Measurements from ENCODE around the gene HIGD1C. TPM values are rescaled to one million over a fixed set of nuclear protein-coding genes. Genes with fewer than 3 reads are reported as not detected.

Gene HIGD1C
- total and polyA plus RNA-seq, 2 experiments from 2014 or later: not detected

- no peak for TF ChIP-seq REST (IDR thresholded peaks at IDR 0.05; ENCODE audit: unreplicated experiment)
- TF ChIP-seq, protein P1, sequence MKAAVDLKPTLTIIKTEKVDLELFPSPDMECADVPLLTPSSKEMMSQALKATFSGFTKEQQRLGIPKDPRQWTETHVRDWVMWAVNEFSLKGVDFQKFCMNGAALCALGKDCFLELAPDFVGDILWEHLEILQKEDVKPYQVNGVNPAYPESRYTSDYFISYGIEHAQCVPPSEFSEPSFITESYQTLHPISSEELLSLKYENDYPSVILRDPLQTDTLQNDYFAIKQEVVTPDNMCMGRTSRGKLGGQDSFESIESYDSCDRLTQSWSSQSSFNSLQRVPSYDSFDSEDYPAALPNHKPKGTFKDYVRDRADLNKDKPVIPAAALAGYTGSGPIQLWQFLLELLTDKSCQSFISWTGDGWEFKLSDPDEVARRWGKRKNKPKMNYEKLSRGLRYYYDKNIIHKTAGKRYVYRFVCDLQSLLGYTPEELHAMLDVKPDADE (IDR thresholded peaks at IDR 0.05): no peak
- no peak for TF ChIP-seq POLR2AphosphoS5 (IDR thresholded peaks at IDR 0.05; ENCODE audit: low read depth)
- TF ChIP-seq CREB1 (CRISPR knock-in tag; IDR thresholded peaks at IDR 0.05; ENCODE audit: low read depth): no peak
- no peak for TF ChIP-seq NANOG (IDR thresholded peaks at IDR 0.05; ENCODE audit: borderline replicate concordance)
- no peak for TF ChIP-seq ZNF331 (CRISPR knock-in tag; IDR thresholded peaks at IDR 0.05; ENCODE audit: low read depth)
- TF ChIP-seq EZH2phosphoT487 (IDR thresholded peaks at IDR 0.05; ENCODE audit: unreplicated experiment): no peak
These were observed 28.8 kb upstream of the HIGD1C start (continued) for GRCh38 chr12:50923361-50924130.

GRCh38 chr12:50924131-50924438, 28.3 kb upstream of the HIGD1C start:
- Histone ChIP-seq H3K27me3 (ENCODE audit: insufficient read depth) (no peaks in the 10 kb centered on the region), H3F3A (replicated peaks; ENCODE audit: low read depth) (0 out of 2 replicates have a peak, but pooled peaks cover 16% of the 10 kb centered on the region), H3K79me2 (replicated peaks; ENCODE audit: insufficient read depth) (peaks cover 40% of the 10 kb centered on the region), H3K4me1 (ENCODE audit: insufficient read depth) (peaks cover 57% of the 10 kb centered on the region), H3K4me2 (peak overlapping the region; percentile 91), H3K4me3 (peak overlapping the region; percentile 63), H2AFZ (no peak overlapping the region), H3K9me2 (ENCODE audit: insufficient read depth) (no peaks in the 10 kb centered on the region), H4K20me1 (replicated peaks; ENCODE audit: insufficient read depth) (no peaks in the 10 kb centered on the region), H3K36me3 (ENCODE audit: insufficient read depth) (no peaks in the 10 kb centered on the region), H3K27ac (ENCODE audit: low read depth) (peak overlapping the region; percentile 91)
- no peaks in the 10 kb centered on the region for H3K9me3 Mint-ChIP-seq
- H3K4me3 Mint-ChIP-seq: peak overlapping the region; percentile 82
- H3K27ac Mint-ChIP-seq: peak overlapping the region; percentile 88
- H3K36me3 Mint-ChIP-seq (ENCODE audit: low read depth): no peaks in the 10 kb centered on the region; the same call in 2 of the 3 replicates
- ATAC-seq (peak; percentile 25), DNase-seq (ENCODE audit: low spot score) (no peak)
- peaks cover 4% of the 10 kb centered on the region for H3K27me3 Mint-ChIP-seq (ENCODE audit: insufficient read depth, low read depth, poor library complexity)
- H3K4me1 Mint-ChIP-seq: peaks cover 40% of the 10 kb centered on the region
- no peak for TF ChIP-seq POLR2AphosphoS5 (IDR thresholded peaks at IDR 0.05; ENCODE audit: low read depth)
- TF ChIP-seq, protein P1 (IDR thresholded peaks at IDR 0.05): no peak
- no peak for TF ChIP-seq REST (IDR thresholded peaks at IDR 0.05; ENCODE audit: unreplicated experiment)
- TF ChIP-seq CREB1 (CRISPR knock-in tag; IDR thresholded peaks at IDR 0.05; ENCODE audit: low read depth): no peak
- TF ChIP-seq EZH2phosphoT487 (IDR thresholded peaks at IDR 0.05; ENCODE audit: unreplicated experiment): no peak
- no peak for TF ChIP-seq ZNF114 (CRISPR knock-in tag; IDR thresholded peaks at IDR 0.05)
- TF ChIP-seq, protein P2, sequence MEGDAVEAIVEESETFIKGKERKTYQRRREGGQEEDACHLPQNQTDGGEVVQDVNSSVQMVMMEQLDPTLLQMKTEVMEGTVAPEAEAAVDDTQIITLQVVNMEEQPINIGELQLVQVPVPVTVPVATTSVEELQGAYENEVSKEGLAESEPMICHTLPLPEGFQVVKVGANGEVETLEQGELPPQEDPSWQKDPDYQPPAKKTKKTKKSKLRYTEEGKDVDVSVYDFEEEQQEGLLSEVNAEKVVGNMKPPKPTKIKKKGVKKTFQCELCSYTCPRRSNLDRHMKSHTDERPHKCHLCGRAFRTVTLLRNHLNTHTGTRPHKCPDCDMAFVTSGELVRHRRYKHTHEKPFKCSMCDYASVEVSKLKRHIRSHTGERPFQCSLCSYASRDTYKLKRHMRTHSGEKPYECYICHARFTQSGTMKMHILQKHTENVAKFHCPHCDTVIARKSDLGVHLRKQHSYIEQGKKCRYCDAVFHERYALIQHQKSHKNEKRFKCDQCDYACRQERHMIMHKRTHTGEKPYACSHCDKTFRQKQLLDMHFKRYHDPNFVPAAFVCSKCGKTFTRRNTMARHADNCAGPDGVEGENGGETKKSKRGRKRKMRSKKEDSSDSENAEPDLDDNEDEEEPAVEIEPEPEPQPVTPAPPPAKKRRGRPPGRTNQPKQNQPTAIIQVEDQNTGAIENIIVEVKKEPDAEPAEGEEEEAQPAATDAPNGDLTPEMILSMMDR (conservative IDR thresholded peaks at IDR 0.05; ENCODE audit: low read depth in 2 of 2): no peak
